ENCODE results near the gene ZNF688. TPM values are rescaled to one million over a fixed set of nuclear protein-coding genes. Genes with fewer than 3 reads are reported as not detected.

Gene ZNF688
- total RNA-seq, 1 donor from 2014 or later, result 5.4 TPM

GRCh38 chr16:30601966-30602365, 30.5 kb upstream of the ZNF688 start:
- no peak overlapping the region for H3K27ac ChIP-seq (ENCODE audit: low read depth, low read length)
- no peak for TF ChIP-seq EZH2 (IDR thresholded peaks at IDR 0.05; ENCODE audit: insufficient read depth, low read length)
- no peak for TF ChIP-seq CTCF (IDR thresholded peaks at IDR 0.05; ENCODE audit: insufficient read depth, low read depth, low read length)
- H3K9me3 Mint-ChIP-seq (ENCODE audit: unreplicated experiment), result peaks cover 3% of the 10 kb centered on the region
- peaks cover 6% of the 10 kb centered on the region for H3K4me1 ChIP-seq (ENCODE audit: insufficient read depth, low read length)
- no peaks in the 10 kb centered on the region for H3K79me2 ChIP-seq (ENCODE audit: insufficient read depth, low read length)
- H3K4me1 Mint-ChIP-seq (ENCODE audit: low read depth, unreplicated experiment), result peaks cover 11% of the 10 kb centered on the region
- H3K27me3 Mint-ChIP-seq (ENCODE audit: low read depth, unreplicated experiment), result no peaks in the 10 kb centered on the region
- H3K27me3 ChIP-seq (ENCODE audit: insufficient read depth, low read length), result no peaks in the 10 kb centered on the region
- no peak overlapping the region for H3K4me3 ChIP-seq (ENCODE audit: insufficient read depth, low read depth, low read length)
- H3K9ac ChIP-seq (ENCODE audit: low read length), result no peak overlapping the region
- no peak for DNase-seq (ENCODE audit: low read depth)
- H3K9me3 ChIP-seq (ENCODE audit: insufficient read depth, low read depth, low read length), result no peaks in the 10 kb centered on the region
- no peak overlapping the region for H3K27ac Mint-ChIP-seq (ENCODE audit: unreplicated experiment)
- no peak overlapping the region for H2AFZ ChIP-seq (ENCODE audit: low read depth, low read length)
- peaks cover 7% of the 10 kb centered on the region for H3K36me3 ChIP-seq (ENCODE audit: insufficient read depth, low read length)
- no peaks in the 10 kb centered on the region for H4K20me1 ChIP-seq (ENCODE audit: insufficient read depth, low read length)
- no peak for FAIRE-seq
- H3K4me3 Mint-ChIP-seq (ENCODE audit: unreplicated experiment), result peak overlapping the region; percentile 17
- no peak overlapping the region for H3K4me2 ChIP-seq (ENCODE audit: low read length)
- peaks cover 11% of the 10 kb centered on the region for H3K36me3 Mint-ChIP-seq (ENCODE audit: low read depth, unreplicated experiment)

GRCh38 chr16:30600929-30601328, 29.4 kb upstream of the ZNF688 start:
- no peak overlapping the region for H3K9ac ChIP-seq (ENCODE audit: low read length)
- no peaks in the 10 kb centered on the region for H3K9me3 ChIP-seq (ENCODE audit: insufficient read depth, low read depth, low read length)
- H3K4me3 Mint-ChIP-seq (ENCODE audit: unreplicated experiment), result no peak overlapping the region
- no peak overlapping the region for H3K4me2 ChIP-seq (ENCODE audit: low read length)
- DNase-seq (ENCODE audit: low read depth) (no peak), FAIRE-seq (no peak)
- H2AFZ ChIP-seq (ENCODE audit: low read depth, low read length), result no peak overlapping the region
- H3K36me3 ChIP-seq (ENCODE audit: insufficient read depth, low read length), result peaks cover 7% of the 10 kb centered on the region
- H3K79me2 ChIP-seq (ENCODE audit: insufficient read depth, low read length), result no peaks in the 10 kb centered on the region
- H3K27ac Mint-ChIP-seq (ENCODE audit: unreplicated experiment), result no peak overlapping the region
- peaks cover 11% of the 10 kb centered on the region for H3K4me1 Mint-ChIP-seq (ENCODE audit: low read depth, unreplicated experiment)
- no peaks in the 10 kb centered on the region for H3K27me3 ChIP-seq (ENCODE audit: insufficient read depth, low read length)
- H3K9me3 Mint-ChIP-seq (ENCODE audit: unreplicated experiment), result peaks cover 3% of the 10 kb centered on the region
- H3K27me3 Mint-ChIP-seq (ENCODE audit: low read depth, unreplicated experiment), result no peaks in the 10 kb centered on the region
- no peak overlapping the region for H3K4me3 ChIP-seq (ENCODE audit: insufficient read depth, low read depth, low read length)
- H3K36me3 Mint-ChIP-seq (ENCODE audit: low read depth, unreplicated experiment), result peaks cover 11% of the 10 kb centered on the region
- peaks cover 6% of the 10 kb centered on the region for H3K4me1 ChIP-seq (ENCODE audit: insufficient read depth, low read length)
- no peak overlapping the region for H3K27ac ChIP-seq (ENCODE audit: low read depth, low read length)
- TF ChIP-seq EZH2 (IDR thresholded peaks at IDR 0.05; ENCODE audit: insufficient read depth, low read length) (no peak), CTCF (IDR thresholded peaks at IDR 0.05; ENCODE audit: insufficient read depth, low read depth, low read length) (no peak)
- H4K20me1 ChIP-seq (ENCODE audit: insufficient read depth, low read length), result no peaks in the 10 kb centered on the region

- H3K9me3 Mint-ChIP-seq (ENCODE audit: unreplicated experiment), result peaks cover 3% of the 10 kb centered on the region
- peaks cover 11% of the 10 kb centered on the region for H3K4me1 Mint-ChIP-seq (ENCODE audit: low read depth, unreplicated experiment)
- H3K27ac Mint-ChIP-seq (ENCODE audit: unreplicated experiment), result no peak overlapping the region
- Histone ChIP-seq H3K36me3 (ENCODE audit: insufficient read depth, low read length) (peaks cover 7% of the 10 kb centered on the region), H3K4me2 (ENCODE audit: low read length) (no peak overlapping the region), H3K27ac (ENCODE audit: low read depth, low read length) (no peak overlapping the region), H3K4me1 (ENCODE audit: insufficient read depth, low read length) (peaks cover 6% of the 10 kb centered on the region), H3K9me3 (ENCODE audit: insufficient read depth, low read depth, low read length) (no peaks in the 10 kb centered on the region), H3K79me2 (ENCODE audit: insufficient read depth, low read length) (no peaks in the 10 kb centered on the region), H3K9ac (ENCODE audit: low read length) (no peak overlapping the region), H3K4me3 (ENCODE audit: insufficient read depth, low read depth, low read length) (no peak overlapping the region), H3K27me3 (ENCODE audit: insufficient read depth, low read length) (no peaks in the 10 kb centered on the region), H4K20me1 (ENCODE audit: insufficient read depth, low read length) (no peaks in the 10 kb centered on the region), H2AFZ (ENCODE audit: low read depth, low read length) (no peak overlapping the region)
- no peak overlapping the region for H3K4me3 Mint-ChIP-seq (ENCODE audit: unreplicated experiment)
- no peak for DNase-seq (ENCODE audit: low read depth)
- H3K36me3 Mint-ChIP-seq (ENCODE audit: low read depth, unreplicated experiment), result peaks cover 11% of the 10 kb centered on the region
- H3K27me3 Mint-ChIP-seq (ENCODE audit: low read depth, unreplicated experiment), result no peaks in the 10 kb centered on the region
- TF ChIP-seq CTCF (IDR thresholded peaks at IDR 0.05; ENCODE audit: insufficient read depth, low read depth, low read length), result no peak
- TF ChIP-seq EZH2 (IDR thresholded peaks at IDR 0.05; ENCODE audit: insufficient read depth, low read length), result no peak
- FAIRE-seq, result no peak
Observed at GRCh38 chr16:30600215-30600614, 28.7 kb upstream of the ZNF688 start.

Measured in astrocyte (in vitro differentiated cells and primary cell).